HepG2 (cell line): ENCODE measurements around the gene ARHGAP30. TPM values are rescaled to one million over a fixed set of nuclear protein-coding genes. Genes with fewer than 3 reads are reported as not detected.

Source experiments
- ATAC-seq: fragments of 200-7000 bp; cut with Tn5 transposase; 3 replicates; pipeline ENCODE4 v1.9.1; 2020; ENCODE audit warnings: mild to moderate bottlenecking, moderate library complexity
- BruUV-seq: library from RNA; stranded (reverse); fragments of 400-500 nt; replicated peaks from 2 replicates; lab custom pipeline; 2021; lab: Mats Ljungman, UMichigan
- CTCF ChIA-PET: fragments of 300-600 bp; formaldehyde crosslinking; extraction: SDS; loops from one replicate; lab custom pipeline; 2021; ENCODE audit warnings: low total read pairs, inconsistent platforms, low intra/inter-chr PET ratio; lab: Yijun Ruan, JAX
- POLR2A ChIA-PET: fragments of 350-600 bp; sonication (Branson Sonifier 250); formaldehyde crosslinking; loops from one replicate; lab custom pipeline; 2020; ENCODE audit warnings: antibody characterized with exemption, inconsistent platforms; lab: Yijun Ruan, JAX
- DNase-seq: peaks from one replicate; pipeline ENCODE4 v3.0.0-alpha.2; 2015; ENCODE audit warnings: low spot score
- FAIRE-seq: peaks from 3 replicates; lab custom pipeline; 2011; peaks lifted over from hg19 to GRCh38; lab: Jason Lieb, UNC
- H2AFZ ChIP-seq: one replicate; pipeline ENCODE4 v1.6.1; 2011; ENCODE audit warnings: low read length, inconsistent platforms
- H3K27ac ChIP-seq: fragments of 300-600 bp; 3 replicates; pipeline ENCODE4 v1.8.0; 2011; ENCODE audit warnings: mixed run types, mild to moderate bottlenecking, mixed read lengths, low read length, inconsistent platforms; ENCODE audit not compliant: insufficient read depth; ENCODE audit errors: extremely low read length
- H3K27me3 ChIP-seq, 2 experiments: fragments of 200-600 bp in 1 of 2; 2 replicates in 1 of 2; 3 replicates in 1 of 2; pipeline versions ENCODE4 v1.6.0 to v1.8.0; 2011; ENCODE audit warnings: low read length in 2 of 2, mild to moderate bottlenecking in 2 of 2, moderate library complexity in 2 of 2, inconsistent platforms in 1 of 2; ENCODE audit not compliant: insufficient read depth in 2 of 2, control insufficient read depth in 1 of 2
- H3K36me3 ChIP-seq, 2 experiments: fragments of 200-600 bp in 1 of 2; replicated peaks in 1 of 2; 2 replicates in 1 of 2; 3 replicates in 1 of 2; pipeline versions ENCODE4 v1.5.1 to v1.8.0; 2011; ENCODE audit warnings: low read length in 2 of 2, inconsistent platforms in 1 of 2; ENCODE audit not compliant: insufficient read depth in 2 of 2, control insufficient read depth in 1 of 2
- H3K4me1 ChIP-seq: 2 replicates; pipeline ENCODE4 v1.5.1; 2012; ENCODE audit warnings: low read length, inconsistent platforms; ENCODE audit not compliant: insufficient read depth
- H3K4me2 ChIP-seq: 2 replicates; pipeline ENCODE4 v1.6.0; 2011; ENCODE audit warnings: low read depth, low read length, inconsistent platforms
- H3K4me3 ChIP-seq, 3 experiments: fragments of 200-600 bp in 1 of 3; sonication (generic), shearing (Covaris generic) in 1 of 3; replicated peaks in 1 of 3; 2 replicates each; pipeline ENCODE4 v1.5.1; 2011 to 2016; ENCODE audit warnings: low read length in 3 of 3, inconsistent platforms in 2 of 3, low read depth in 2 of 3, mild to moderate bottlenecking in 2 of 3, control low read depth in 1 of 3, mixed read lengths in 1 of 3; ENCODE audit not compliant: insufficient read depth in 1 of 3
- H3K79me2 ChIP-seq: one replicate; pipeline ENCODE4 v1.6.1; 2011; ENCODE audit warnings: low read length, inconsistent platforms; ENCODE audit not compliant: insufficient read depth
- H3K9ac ChIP-seq: 2 replicates; pipeline ENCODE4 v1.6.0; 2011; ENCODE audit warnings: mild to moderate bottlenecking, low read depth, low read length, inconsistent platforms; ENCODE audit not compliant: insufficient read depth
- H3K9me3 ChIP-seq: 2 replicates; pipeline ENCODE4 v1.5.1; 2012; ENCODE audit warnings: mild to moderate bottlenecking, low read length
- H4K20me1 ChIP-seq: 2 replicates; pipeline ENCODE4 v1.6.0; 2011; ENCODE audit warnings: inconsistent platforms, mild to moderate bottlenecking, low read length, moderate library complexity; ENCODE audit not compliant: insufficient read depth
- HNF4A ChIP-seq: sonication (generic); formaldehyde crosslinking; IDR thresholded peaks from 2 replicates; pipeline ENCODE4 v1.4.0; 2020; ENCODE audit warnings: missing genetic modification reagents
- NCOR1 ChIP-seq: fragments of 200-600 bp; sonication (generic); IDR thresholded peaks from 2 replicates; pipeline ENCODE4 v1.7.0; 2017; ENCODE audit warnings: antibody characterized with exemption, low read length, borderline replicate concordance
- NR2C2 ChIP-seq: sonication (generic); formaldehyde crosslinking; IDR thresholded peaks from 2 replicates; pipeline ENCODE4 v1.4.0; 2020; ENCODE audit warnings: missing genetic modification reagents, mild to moderate bottlenecking, moderate library complexity, borderline replicate concordance
- NR2F1 ChIP-seq, 2 experiments: fragments of 450-650 bp in 1 of 2; formaldehyde crosslinking in 1 of 2; IDR thresholded peaks; 2 replicates each; pipeline versions ENCODE4 v1.5.0 to v1.6.1; 2016 to 2020; ENCODE audit warnings: mild to moderate bottlenecking in 1 of 2, missing compliant biosample characterization in 1 of 2, missing genetic modification reagents in 1 of 2, moderate library complexity in 1 of 2
- NR2F2 ChIP-seq: IDR thresholded peaks from 2 replicates; pipeline ENCODE4 v1.6.1; 2012; ENCODE audit warnings: low read depth, inconsistent platforms, borderline replicate concordance
- NR2F6 ChIP-seq, 2 experiments: IDR thresholded peaks; 2 replicates each; pipeline ENCODE4 v1.6.1; 2016; ENCODE audit warnings: antibody characterized with exemption in 1 of 2, mild to moderate bottlenecking in 1 of 2
- RARA ChIP-seq: IDR thresholded peaks from 2 replicates; pipeline ENCODE4 v1.6.1; 2016; ENCODE audit warnings: missing genetic modification reagents, missing compliant biosample characterization
- ZNF256 ChIP-seq: sonication (generic); formaldehyde crosslinking; conservative IDR thresholded peaks from 2 replicates; pipeline ENCODE4 v1.4.0; 2020; ENCODE audit warnings: missing genetic modification reagents
- ZNF333 ChIP-seq: sonication (generic); formaldehyde crosslinking; IDR thresholded peaks from 2 replicates; pipeline ENCODE4 v1.4.0; 2020; ENCODE audit warnings: mild to moderate bottlenecking, missing genetic modification reagents, borderline replicate concordance
- ZNF709 ChIP-seq: sonication (generic); formaldehyde crosslinking; IDR thresholded peaks from 2 replicates; pipeline ENCODE4 v1.5.0; 2020; ENCODE audit warnings: mild to moderate bottlenecking, missing genetic modification reagents
- ZNF782 ChIP-seq: sonication (generic); formaldehyde crosslinking; IDR thresholded peaks from 2 replicates; pipeline ENCODE4 v1.4.0; 2020; ENCODE audit warnings: missing genetic modification reagents, mild to moderate bottlenecking, borderline replicate concordance
- ZNF788 ChIP-seq: sonication (generic); formaldehyde crosslinking; IDR thresholded peaks from 2 replicates; pipeline ENCODE4 v1.5.0; 2020; ENCODE audit warnings: mild to moderate bottlenecking, missing genetic modification reagents, borderline replicate concordance
- WGBS: methylation state at CpG from one replicate; pipeline ENCODE4 v1.1.6; 2017; ENCODE audit warnings: low lambda C conversion rate; 5-methylcytosine and 5-hydroxymethylcytosine counted together
- in situ Hi-C: cut with HindIII; loops from 2 replicates; pipeline ENCODE4 v1.10.0; 2017; ENCODE audit warnings: low pct_unique_long_range_greater_than_20kb; ENCODE audit not compliant: extremely low pct_ligation_motif_present
- intact Hi-C: fragments of 100-400 bp; cut with micrococcal nuclease; formaldehyde crosslinking; loops from one replicate; pipeline ENCODE4 v1.10.0; 2022; ENCODE audit not compliant: unreplicated experiment
- polyA plus RNA-seq, 8 experiments: library from polyadenylated mRNA; depleted of rRNA in 3 of 8; stranded (reverse) in 7 of 8; unstranded in 1 of 8; fragments of >200 nt; fragmentation: Illumina TruSeq in 4 of 8; extraction: Trizol in 4 of 8; gene quantifications; 2 replicates each; pipeline versions ENCODE4 v1.2.1 to v1.2.3, GENCODE V29; 2011 to 2016; ENCODE audit warnings: low read depth in 4 of 8, missing spikeins in 1 of 8, mixed read lengths in 1 of 8; ENCODE audit not compliant: insufficient read depth in 1 of 8
- total RNA-seq, 5 experiments: library from RNA; depleted of rRNA; stranded (reverse); fragments of >200 nt; fragmentation: Illumina TruSeq; extraction: Trizol; gene quantifications; 2 replicates each; pipeline ENCODE4 v1.2.3, GENCODE V29; 2016; ENCODE audit warnings: low read depth in 1 of 5
- TF ChIP-seq, protein P1 (sequence below): sonication (generic); formaldehyde crosslinking; IDR thresholded peaks from 2 replicates; pipeline ENCODE4 v1.4.0; 2020; ENCODE audit warnings: missing genetic modification reagents

The ARHGAP30 gene
- total and polyA plus RNA-seq, 2 of the 13 experiments (the other 11 are each of a cell fraction or from before 2014, with no cell fraction given): 0.13 to 0.20 TPM

- no peak for TF ChIP-seq ZNF788 (CRISPR knock-in tag)
- no peak for TF ChIP-seq ZNF709
- H3K4me2 ChIP-seq: no peak overlapping the region
- H3K27me3 ChIP-seq: peaks cover 3 to 34% of the 10 kb centered on the region in 2 experiments; a peak in 3 of 5 replicates
- H3K4me1 ChIP-seq: 0 out of 2 replicates have a peak, but pooled peaks cover 12% of the 10 kb centered on the region
- no peak overlapping the region for H3K4me3 ChIP-seq
- intact Hi-C loops (no loop called here), in situ Hi-C loops (loop anchor here (10.0 kb wide), 1 partner anchor 97 kb away; no protein-coding TSS in a partner anchor)
- BruUV-seq: no TSS peak
- ChIA-PET POLR2A (no interaction called here), CTCF (no interaction called here)
- no peaks in the 10 kb centered on the region for H3K9me3 ChIP-seq
- H4K20me1 ChIP-seq: no peaks in the 10 kb centered on the region
- no peak overlapping the region for H2AFZ ChIP-seq
- DNase-seq (no peak), FAIRE-seq (no peak), ATAC-seq (no peak)
- H3K9ac ChIP-seq: no peak overlapping the region
- no peaks in the 10 kb centered on the region for H3K79me2 ChIP-seq
- H3K36me3 ChIP-seq: no peaks in the 10 kb centered on the region
- no peak overlapping the region for H3K27ac ChIP-seq
- 53% methylated on average over 7 of the region's 7 CpGs for WGBS
Observed at GRCh38 chr1:161091796-161092507, 22.3 kb upstream of the ARHGAP30 start.

- ChIA-PET POLR2A (no interaction called here), CTCF (no interaction called here)
- H3K27me3 ChIP-seq: peaks cover 3 to 38% of the 10 kb centered on the region in 2 experiments; a peak in 3 of 5 replicates
- no peak overlapping the region for H3K4me3 ChIP-seq
- H3K36me3 ChIP-seq: no peaks in the 10 kb centered on the region
- 4% methylated on average over 4 of the region's 5 CpGs for WGBS
- intact Hi-C loops: no loop called here
- no peak overlapping the region for H2AFZ ChIP-seq
- no peak overlapping the region for H3K4me2 ChIP-seq
- in situ Hi-C loops: loop anchor here (10.0 kb wide), 1 partner anchor 96 kb away; no protein-coding TSS in a partner anchor
- TF ChIP-seq NR2C2: peak; percentile 60; the same call in 1 of the 2 replicates
- peak; percentile 74 for TF ChIP-seq HNF4A (CRISPR knock-in tag)
- TF ChIP-seq ZNF782 (CRISPR knock-in tag): no peak
- TF ChIP-seq ZNF333 (CRISPR knock-in tag): no peak
- TF ChIP-seq NR2F2: peak; percentile 49; the same call in 1 of the 2 replicates
- TF ChIP-seq ZNF256 (CRISPR knock-in tag): no peak
- peak; percentile 53 for TF ChIP-seq NCOR1
- TF ChIP-seq NR2F1 (CRISPR knock-in tag; IDR thresholded peaks at IDR 0.05): peak; percentile 47 to 61; a peak in 1 of 4 replicates
- TF ChIP-seq RARA (CRISPR knock-in tag): peak; percentile 75
- peak; percentile 39; the same call in 1 of the 2 replicates for TF ChIP-seq NR2F6 (IDR thresholded peaks at IDR 0.05)
- peak; percentile 35; the same call in 1 of the 2 replicates for TF ChIP-seq NR2F6 (CRISPR knock-in tag; IDR thresholded peaks at IDR 0.05)
- TF ChIP-seq, protein P1, sequence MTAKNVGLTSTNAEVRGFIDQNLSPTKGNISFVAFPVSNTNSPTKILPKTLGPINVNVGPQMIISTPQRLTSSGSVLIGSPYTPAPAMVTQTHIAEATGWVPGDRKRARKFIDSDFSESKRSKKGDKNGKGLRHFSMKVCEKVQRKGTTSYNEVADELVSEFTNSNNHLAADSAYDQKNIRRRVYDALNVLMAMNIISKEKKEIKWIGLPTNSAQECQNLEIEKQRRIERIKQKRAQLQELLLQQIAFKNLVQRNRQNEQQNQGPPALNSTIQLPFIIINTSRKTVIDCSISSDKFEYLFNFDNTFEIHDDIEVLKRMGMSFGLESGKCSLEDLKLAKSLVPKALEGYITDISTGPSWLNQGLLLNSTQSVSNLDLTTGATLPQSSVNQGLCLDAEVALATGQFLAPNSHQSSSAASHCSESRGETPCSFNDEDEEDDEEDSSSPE (CRISPR knock-in tag): no peak
- H3K79me2 ChIP-seq: no peaks in the 10 kb centered on the region
- no peaks in the 10 kb centered on the region for H4K20me1 ChIP-seq
- no peak for ATAC-seq
- H3K27ac ChIP-seq: no peak overlapping the region
- no peak for DNase-seq
- no TSS peak for BruUV-seq
- no peak overlapping the region for H3K9ac ChIP-seq
- H3K4me1 ChIP-seq: peaks cover 16% of the 10 kb centered on the region
- no peaks in the 10 kb centered on the region for H3K9me3 ChIP-seq
- no peak for FAIRE-seq
Observed at GRCh38 chr1:161091093-161091492, 21.4 kb upstream of the ARHGAP30 start.
